Neural cell (in vitro differentiated cells): ENCODE data around the gene METTL8. TPM values are rescaled to one million over a fixed set of nuclear protein-coding genes. Genes with fewer than 3 reads are reported as not detected.

Experiments
- H2AFZ ChIP-seq: fragments of 200-600, 300-800 bp; sonication (generic), shearing (Covaris generic); 2 replicates; pipeline ENCODE4 v1.6.0; 2014; ENCODE audit warnings: low read depth, mild to moderate bottlenecking, antibody characterized with exemption, low read length, moderate library complexity
- H3F3A ChIP-seq: fragments of 200-600 bp; shearing (Covaris generic); 2 replicates; pipeline ENCODE4 v1.6.1; 2016; ENCODE audit warnings: mild to moderate bottlenecking, moderate library complexity, mixed read lengths, antibody characterized with exemption, low read length; ENCODE audit not compliant: insufficient read depth, poor library complexity, severe bottlenecking
- H3K27ac ChIP-seq: fragments of 200-600, 300-800 bp; sonication (generic), shearing (Covaris generic); 2 replicates; pipeline ENCODE4 v1.5.1; 2014; ENCODE audit warnings: mild to moderate bottlenecking, low read length, moderate library complexity
- H3K27me3 ChIP-seq: fragments of 300-800, 200-600 bp; sonication (generic), shearing (Covaris generic); 2 replicates; pipeline ENCODE4 v1.6.0; 2014; ENCODE audit warnings: mild to moderate bottlenecking, low read depth, low read length, moderate library complexity; ENCODE audit not compliant: insufficient read depth
- H3K36me3 ChIP-seq: fragments of 300-800, 200-600 bp; sonication (generic), shearing (Covaris generic); 2 replicates; pipeline ENCODE4 v1.5.1; 2014; ENCODE audit warnings: mild to moderate bottlenecking, antibody characterized with exemption, low read length, moderate library complexity; ENCODE audit not compliant: insufficient read depth
- H3K4me2 ChIP-seq: fragments of 300-800, 200-600 bp; sonication (generic), shearing (Covaris generic); 2 replicates; pipeline ENCODE4 v1.6.0; 2014; ENCODE audit warnings: mild to moderate bottlenecking, low read length
- H3K4me3 ChIP-seq: fragments of 300-800, 200-600 bp; sonication (generic), shearing (Covaris generic); 2 replicates; pipeline ENCODE4 v1.5.1; 2014; ENCODE audit warnings: mild to moderate bottlenecking, low read length, moderate library complexity
- H3K79me2 ChIP-seq: fragments of 200-600 bp; shearing (Covaris generic); replicated peaks from 2 replicates; pipeline ENCODE4 v1.6.0; 2014; ENCODE audit warnings: mild to moderate bottlenecking, low read length, moderate library complexity; ENCODE audit not compliant: insufficient read depth
- H3K9ac ChIP-seq: fragments of 300-800, 200-600 bp; sonication (generic), shearing (Covaris generic); 2 replicates; pipeline ENCODE4 v1.6.1; 2016; ENCODE audit warnings: mild to moderate bottlenecking, low read length, mixed read lengths
- H3K9me2 ChIP-seq: fragments of 200-600 bp; shearing (Covaris generic); 2 replicates; pipeline ENCODE4 v1.6.1; 2016; ENCODE audit warnings: mild to moderate bottlenecking, low read length, mixed read lengths; ENCODE audit not compliant: insufficient read depth
- H3K9me3 ChIP-seq: fragments of 200-600, 300-800 bp; sonication (generic), shearing (Covaris generic); 2 replicates; pipeline ENCODE4 v1.6.1; 2016; ENCODE audit warnings: mild to moderate bottlenecking, mixed run types, low read length, moderate library complexity, mixed read lengths
- H4K20me1 ChIP-seq: fragments of 200-600 bp; shearing (Covaris generic); 2 replicates; pipeline ENCODE4 v1.6.1; 2016; ENCODE audit warnings: mild to moderate bottlenecking, mixed run types; ENCODE audit not compliant: insufficient read depth
- EP300 ChIP-seq: fragments of 450-650 bp; conservative IDR thresholded peaks from 2 replicates; pipeline ENCODE4 v1.6.1; 2014; ENCODE audit warnings: antibody characterized with exemption, mild to moderate bottlenecking, moderate library complexity; ENCODE audit not compliant: poor library complexity, severe bottlenecking
- EZH2 ChIP-seq: fragments of 200-600, 300-800 bp; shearing (Covaris generic), sonication (generic); IDR thresholded peaks from 2 replicates; pipeline ENCODE4 v1.6.1; 2014; ENCODE audit warnings: antibody characterized with exemption, low read length, borderline replicate concordance, mild to moderate bottlenecking; ENCODE audit not compliant: insufficient read depth, poor library complexity, severe bottlenecking
- MXI1 ChIP-seq: fragments of 450-650 bp; conservative IDR thresholded peaks from 2 replicates; pipeline ENCODE4 v1.6.1; 2014; ENCODE audit warnings: antibody characterized with exemption, mild to moderate bottlenecking; ENCODE audit not compliant: poor library complexity, severe bottlenecking
- POLR2AphosphoS5 ChIP-seq: IDR thresholded peaks from 2 replicates; pipeline ENCODE4 v1.6.1; 2012
- RAD21 ChIP-seq: fragments of 450-650 bp; conservative IDR thresholded peaks from 2 replicates; pipeline ENCODE4 v1.6.1; 2014; ENCODE audit warnings: antibody characterized with exemption, mild to moderate bottlenecking, moderate library complexity
- REST ChIP-seq: IDR thresholded peaks from 2 replicates; pipeline ENCODE4 v1.6.1; 2012; ENCODE audit warnings: borderline replicate concordance
- SMC3 ChIP-seq: fragments of 450-650 bp; conservative IDR thresholded peaks from 2 replicates; pipeline ENCODE4 v1.6.1; 2014; ENCODE audit warnings: antibody characterized with exemption, mild to moderate bottlenecking, moderate library complexity; ENCODE audit not compliant: poor library complexity
- TAF1 ChIP-seq: IDR thresholded peaks from 2 replicates; pipeline ENCODE4 v1.6.1; 2012; ENCODE audit warnings: low read depth
- polyA plus RNA-seq: library from polyadenylated mRNA; depleted of rRNA; stranded (reverse); fragments of >200 nt; gene quantifications from 2 replicates; pipeline ENCODE4 v1.2.3, GENCODE V29; 2014
- TF ChIP-seq, protein P1 (sequence below): fragments of 450-650 bp; IDR thresholded peaks from 2 replicates; pipeline ENCODE4 v1.5.1; 2014; ENCODE audit warnings: antibody characterized with exemption, mild to moderate bottlenecking, moderate library complexity; ENCODE audit not compliant: poor library complexity, severe bottlenecking

METTL8 gene
- polyA plus RNA-seq, 1 donor from 2014 or later = 13.7 TPM

GRCh38 chr2:171390941-171391516 lies 42.8 kb downstream of the METTL8 start:
- H4K20me1 ChIP-seq = no peaks in the 10 kb centered on the region
- H2AFZ ChIP-seq = no peak overlapping the region
- H3K27me3 ChIP-seq = no peaks in the 10 kb centered on the region
- H3K4me3 ChIP-seq = no peak overlapping the region
- no peaks in the 10 kb centered on the region for H3K79me2 ChIP-seq
- no peaks in the 10 kb centered on the region for H3K36me3 ChIP-seq
- H3K9me2 ChIP-seq = no peaks in the 10 kb centered on the region
- no peak overlapping the region for H3K9ac ChIP-seq
- H3F3A ChIP-seq = no peaks in the 10 kb centered on the region
- no peaks in the 10 kb centered on the region for H3K9me3 ChIP-seq
- no peak overlapping the region for H3K27ac ChIP-seq
- TF ChIP-seq SMC3 = no peak
- TF ChIP-seq, protein P1, sequence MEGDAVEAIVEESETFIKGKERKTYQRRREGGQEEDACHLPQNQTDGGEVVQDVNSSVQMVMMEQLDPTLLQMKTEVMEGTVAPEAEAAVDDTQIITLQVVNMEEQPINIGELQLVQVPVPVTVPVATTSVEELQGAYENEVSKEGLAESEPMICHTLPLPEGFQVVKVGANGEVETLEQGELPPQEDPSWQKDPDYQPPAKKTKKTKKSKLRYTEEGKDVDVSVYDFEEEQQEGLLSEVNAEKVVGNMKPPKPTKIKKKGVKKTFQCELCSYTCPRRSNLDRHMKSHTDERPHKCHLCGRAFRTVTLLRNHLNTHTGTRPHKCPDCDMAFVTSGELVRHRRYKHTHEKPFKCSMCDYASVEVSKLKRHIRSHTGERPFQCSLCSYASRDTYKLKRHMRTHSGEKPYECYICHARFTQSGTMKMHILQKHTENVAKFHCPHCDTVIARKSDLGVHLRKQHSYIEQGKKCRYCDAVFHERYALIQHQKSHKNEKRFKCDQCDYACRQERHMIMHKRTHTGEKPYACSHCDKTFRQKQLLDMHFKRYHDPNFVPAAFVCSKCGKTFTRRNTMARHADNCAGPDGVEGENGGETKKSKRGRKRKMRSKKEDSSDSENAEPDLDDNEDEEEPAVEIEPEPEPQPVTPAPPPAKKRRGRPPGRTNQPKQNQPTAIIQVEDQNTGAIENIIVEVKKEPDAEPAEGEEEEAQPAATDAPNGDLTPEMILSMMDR = no peak
- no peak for TF ChIP-seq MXI1
- no peak for TF ChIP-seq EP300
- no peak for TF ChIP-seq RAD21
- TF ChIP-seq REST = no peak
- no peak for TF ChIP-seq POLR2AphosphoS5
- no peak for TF ChIP-seq TAF1
- no peak overlapping the region for H3K4me2 ChIP-seq

- no peaks in the 10 kb centered on the region for H4K20me1 ChIP-seq
- H2AFZ ChIP-seq = no peak overlapping the region
- TF ChIP-seq POLR2AphosphoS5 (no peak), EZH2 (no peak), EP300 (no peak), TAF1 (no peak), REST (no peak), SMC3 (no peak), MXI1 (no peak)
- TF ChIP-seq, protein P1 = no peak
- H3K9ac ChIP-seq = no peak overlapping the region
- H3K79me2 ChIP-seq = no peaks in the 10 kb centered on the region
- no peaks in the 10 kb centered on the region for H3K27me3 ChIP-seq
- no peak overlapping the region for H3K4me2 ChIP-seq
- H3F3A ChIP-seq = no peaks in the 10 kb centered on the region
- no peaks in the 10 kb centered on the region for H3K36me3 ChIP-seq
- no peaks in the 10 kb centered on the region for H3K9me3 ChIP-seq
- H3K4me3 ChIP-seq = no peak overlapping the region
- H3K9me2 ChIP-seq = no peaks in the 10 kb centered on the region
- no peak overlapping the region for H3K27ac ChIP-seq
Measured at GRCh38 chr2:171389780-171390179, 44.0 kb downstream of the METTL8 start.
